Cardiac muscle cell (in vitro differentiated cells and primary cell): ENCODE measurements around the gene PLCL2. TPM values are rescaled to one million over a fixed set of nuclear protein-coding genes. Genes with fewer than 3 reads are reported as not detected.

Experiments
- DNase-seq, 2 donors: peaks; one replicate each; pipeline versions ENCODE4 v3.0.0 to v3.0.0-alpha.2; 2010 to 2017; ENCODE audit warnings: low read depth in 1 of 2, low spot score in 1 of 2
- H3K27ac ChIP-seq: fragments of 200-600 bp; sonication (generic); 2 replicates; pipeline ENCODE4 v1.5.1; 2016
- H3K27me3 ChIP-seq: fragments of 200-600 bp; sonication (generic); 2 replicates; pipeline ENCODE4 v1.6.0; 2016; ENCODE audit warnings: control low read depth
- H3K36me3 ChIP-seq: fragments of 200-600 bp; sonication (generic); 2 replicates; pipeline ENCODE4 v1.5.1; 2016; ENCODE audit warnings: control low read depth
- H3K4me1 ChIP-seq: fragments of 200-600 bp; sonication (generic); 2 replicates; pipeline ENCODE4 v1.8.1; 2017; ENCODE audit warnings: low read depth, mild to moderate bottlenecking, mixed run types
- H3K4me3 ChIP-seq: fragments of 200-600 bp; sonication (generic); 2 replicates; pipeline ENCODE4 v1.5.1; 2016; ENCODE audit warnings: mild to moderate bottlenecking
- H3K9me3 ChIP-seq: fragments of 200-600 bp; sonication (generic); 2 replicates; pipeline ENCODE4 v1.5.1; 2017; ENCODE audit warnings: low read depth, mild to moderate bottlenecking, control low read depth
- polyA plus RNA-seq: library from polyadenylated mRNA; unstranded; fragments of >200 nt; fragmentation: Nextera tagmentation; extraction: Ambion mirVana; gene quantifications from 2 replicates; pipeline ENCODE4 v1.2.1, GENCODE V29; 2016
- total RNA-seq: library from RNA; depleted of rRNA; stranded (reverse); fragments of >200 nt; gene quantifications from 2 replicates; pipeline ENCODE4 v1.2.3, GENCODE V29; 2016
- TF ChIP-seq, protein P1 (sequence below): IDR thresholded peaks from 2 replicates; pipeline ENCODE4 v1.5.1; 2012; ENCODE audit warnings: low read depth, mild to moderate bottlenecking, low read length

Gene PLCL2
- total and polyA plus RNA-seq, 2 experiments from 2014 or later, result 17.3 to 49.1 TPM

- no peak overlapping the region for H3K27ac ChIP-seq
- peaks cover 4% of the 10 kb centered on the region for H3K36me3 ChIP-seq
- no peaks in the 10 kb centered on the region for H3K27me3 ChIP-seq
- no peak overlapping the region for H3K4me3 ChIP-seq
- DNase-seq, result no peak
- TF ChIP-seq, protein P1, sequence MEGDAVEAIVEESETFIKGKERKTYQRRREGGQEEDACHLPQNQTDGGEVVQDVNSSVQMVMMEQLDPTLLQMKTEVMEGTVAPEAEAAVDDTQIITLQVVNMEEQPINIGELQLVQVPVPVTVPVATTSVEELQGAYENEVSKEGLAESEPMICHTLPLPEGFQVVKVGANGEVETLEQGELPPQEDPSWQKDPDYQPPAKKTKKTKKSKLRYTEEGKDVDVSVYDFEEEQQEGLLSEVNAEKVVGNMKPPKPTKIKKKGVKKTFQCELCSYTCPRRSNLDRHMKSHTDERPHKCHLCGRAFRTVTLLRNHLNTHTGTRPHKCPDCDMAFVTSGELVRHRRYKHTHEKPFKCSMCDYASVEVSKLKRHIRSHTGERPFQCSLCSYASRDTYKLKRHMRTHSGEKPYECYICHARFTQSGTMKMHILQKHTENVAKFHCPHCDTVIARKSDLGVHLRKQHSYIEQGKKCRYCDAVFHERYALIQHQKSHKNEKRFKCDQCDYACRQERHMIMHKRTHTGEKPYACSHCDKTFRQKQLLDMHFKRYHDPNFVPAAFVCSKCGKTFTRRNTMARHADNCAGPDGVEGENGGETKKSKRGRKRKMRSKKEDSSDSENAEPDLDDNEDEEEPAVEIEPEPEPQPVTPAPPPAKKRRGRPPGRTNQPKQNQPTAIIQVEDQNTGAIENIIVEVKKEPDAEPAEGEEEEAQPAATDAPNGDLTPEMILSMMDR, result no peak
- H3K4me1 ChIP-seq, result no peaks in the 10 kb centered on the region
- H3K9me3 ChIP-seq, result no peaks in the 10 kb centered on the region
Measured at GRCh38 chr3:17023006-17023664, 138.4 kb downstream of the PLCL2 start.

GRCh38 chr3:17025594-17026139 lies 140.9 kb downstream of the PLCL2 start:
- TF ChIP-seq, protein P1, result no peak
- H3K4me3 ChIP-seq, result no peak overlapping the region
- no peaks in the 10 kb centered on the region for H3K36me3 ChIP-seq
- no peaks in the 10 kb centered on the region for H3K4me1 ChIP-seq
- H3K27me3 ChIP-seq, result no peaks in the 10 kb centered on the region
- H3K9me3 ChIP-seq, result no peaks in the 10 kb centered on the region
- no peak for DNase-seq
- H3K27ac ChIP-seq, result no peak overlapping the region

GRCh38 chr3:17027318-17027717 lies 142.6 kb downstream of the PLCL2 start:
- Histone ChIP-seq H3K36me3 (no peaks in the 10 kb centered on the region), H3K27ac (no peak overlapping the region), H3K9me3 (no peaks in the 10 kb centered on the region), H3K4me3 (no peak overlapping the region), H3K27me3 (no peaks in the 10 kb centered on the region), H3K4me1 (peaks cover 6% of the 10 kb centered on the region)
- peak in 1 of 2 donors; percentile 9 for DNase-seq
- TF ChIP-seq, protein P1, result no peak

- Histone ChIP-seq H3K9me3 (no peaks in the 10 kb centered on the region), H3K27ac (no peak overlapping the region), H3K4me1 (peaks cover 12% of the 10 kb centered on the region), H3K27me3 (no peaks in the 10 kb centered on the region), H3K36me3 (no peaks in the 10 kb centered on the region), H3K4me3 (no peak overlapping the region)
- no peak for DNase-seq
- TF ChIP-seq, protein P1, result no peak
Measured at GRCh38 chr3:17028363-17028762, 143.6 kb downstream of the PLCL2 start.

DNA sequence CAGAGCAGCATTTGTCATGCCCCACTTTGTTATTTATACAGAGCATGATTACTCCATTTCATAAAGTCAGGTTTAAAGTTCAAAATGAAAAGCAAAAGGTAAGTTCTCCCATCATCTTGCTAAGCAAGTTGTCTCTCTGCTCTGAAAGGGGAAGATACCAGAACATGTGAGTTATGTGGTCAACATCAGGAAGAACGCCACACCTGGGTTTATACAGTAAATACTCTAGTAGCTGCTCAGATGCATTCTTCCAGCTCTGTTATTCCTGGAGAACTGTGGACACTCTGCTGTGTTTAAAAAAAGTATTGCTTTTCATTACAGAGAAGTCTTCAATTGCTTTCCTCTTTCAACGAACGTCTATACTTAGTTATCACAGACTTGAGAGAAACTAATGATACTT lies 145.7 kb downstream of the PLCL2 start:
- peaks cover 18% of the 10 kb centered on the region for H3K4me1 ChIP-seq
- TF ChIP-seq, protein P1, result no peak
- no peak for DNase-seq
- H3K27ac ChIP-seq, result peak overlapping the region; percentile 59
- H3K27me3 ChIP-seq, result no peaks in the 10 kb centered on the region
- H3K9me3 ChIP-seq, result no peaks in the 10 kb centered on the region
- H3K36me3 ChIP-seq, result no peaks in the 10 kb centered on the region
- no peak overlapping the region for H3K4me3 ChIP-seq
